SK-N-SH (cell line): ENCODE measurements around the gene KBTBD3. TPM values are rescaled to one million over a fixed set of nuclear protein-coding genes. Genes with fewer than 3 reads are reported as not detected.

ENCODE experiments used
- CTCF ChIA-PET: fragments of 300-600, 350-600 bp; formaldehyde crosslinking; extraction: SDS; loops from one replicate; lab custom pipeline; 2021; lab: Yijun Ruan, JAX
- POLR2A ChIA-PET: fragments of 350-600 bp; sonication (Branson Sonifier 250); formaldehyde crosslinking; extraction: SDS; loops from one replicate; lab custom pipeline; 2020; ENCODE audit warnings: antibody characterized with exemption, inconsistent platforms; lab: Yijun Ruan, JAX
- DNase-seq: peaks from one replicate; pipeline ENCODE4 v3.0.0; 2012
- H2AFZ ChIP-seq: fragments of 200-600 bp; sonication (generic); 2 replicates; pipeline ENCODE4 v1.8.1; 2016; ENCODE audit warnings: antibody characterized with exemption, mild to moderate bottlenecking, low read depth
- H3F3A ChIP-seq: fragments of 200-600 bp; sonication (generic); replicated peaks from 2 replicates; pipeline ENCODE3; 2016; ENCODE audit warnings: antibody characterized with exemption, mild to moderate bottlenecking; ENCODE audit not compliant: insufficient read depth
- H3K27ac ChIP-seq, 2 experiments: fragments of 200-500 bp in 1 of 2; fragments of 200-600 bp in 1 of 2; sonication (Bioruptor generic) in 1 of 2; sonication (generic), shearing (Covaris generic) in 1 of 2; 2 replicates each; pipeline versions ENCODE4 v1.5.1 to v1.6.1; 2014 to 2016; ENCODE audit warnings: low read depth in 2 of 2, inconsistent platforms in 1 of 2, low read length in 1 of 2, mild to moderate bottlenecking in 1 of 2, mixed read lengths in 1 of 2
- H3K27me3 ChIP-seq: fragments of 200-600 bp; sonication (generic), shearing (Covaris generic); 2 replicates; pipeline ENCODE4 v1.6.1; 2016; ENCODE audit warnings: mixed run types; ENCODE audit not compliant: insufficient read depth
- H3K36me3 ChIP-seq, 2 experiments: fragments of 200-500 bp in 1 of 2; fragments of 200-600 bp in 1 of 2; sonication (Bioruptor generic) in 1 of 2; sonication (generic) in 1 of 2; replicated peaks in 1 of 2; 2 replicates each; pipeline versions ENCODE3 to v1.5.1; 2014 to 2016; ENCODE audit warnings: low read length in 1 of 2, mild to moderate bottlenecking in 1 of 2; ENCODE audit not compliant: insufficient read depth in 2 of 2, control insufficient read depth in 1 of 2
- H3K4me1 ChIP-seq, 2 experiments: fragments of 200-500 bp in 1 of 2; fragments of 200-600 bp in 1 of 2; sonication (Bioruptor generic) in 1 of 2; sonication (generic), shearing (Covaris generic) in 1 of 2; 2 replicates each; pipeline versions ENCODE4 v1.5.1 to v1.6.1; 2014 to 2016; ENCODE audit warnings: low read depth in 1 of 2, low read length in 1 of 2, mixed run types in 1 of 2; ENCODE audit not compliant: insufficient read depth in 2 of 2, control insufficient read depth in 1 of 2
- H3K4me2 ChIP-seq: fragments of 200-600 bp; sonication (generic), shearing (Covaris generic); 2 replicates; pipeline ENCODE4 v1.6.1; 2017; ENCODE audit warnings: mixed run types
- H3K4me3 ChIP-seq, 2 experiments: fragments of 200-500 bp in 1 of 2; fragments of 200-600 bp in 1 of 2; sonication (Bioruptor generic) in 1 of 2; sonication (generic), shearing (Covaris generic) in 1 of 2; 2 replicates each; pipeline versions ENCODE4 v1.5.1 to v1.8.1; 2014 to 2016; ENCODE audit warnings: low read depth in 2 of 2, inconsistent platforms in 1 of 2, low read length in 1 of 2, mild to moderate bottlenecking in 1 of 2, mixed read lengths in 1 of 2, moderate library complexity in 1 of 2
- H3K79me2 ChIP-seq: fragments of 200-600 bp; sonication (generic); 2 replicates; pipeline ENCODE4 v1.8.1; 2017; ENCODE audit warnings: mild to moderate bottlenecking; ENCODE audit not compliant: insufficient read depth
- H3K9ac ChIP-seq: fragments of 200-600 bp; sonication (generic); 2 replicates; pipeline ENCODE4 v1.6.1; 2017; ENCODE audit warnings: mixed run types
- H3K9me2 ChIP-seq: fragments of 200-600 bp; sonication (generic); 2 replicates; pipeline ENCODE4 v1.6.1; 2017; ENCODE audit warnings: mixed run types
- H3K9me3 ChIP-seq: fragments of 200-600 bp; sonication (generic); 2 replicates; pipeline ENCODE4 v1.6.1; 2017; ENCODE audit warnings: mixed run types, mild to moderate bottlenecking, moderate library complexity
- H4K20me1 ChIP-seq: fragments of 200-600 bp; sonication (generic); 2 replicates; pipeline ENCODE4 v1.6.1; 2017; ENCODE audit warnings: mild to moderate bottlenecking, mixed run types; ENCODE audit not compliant: insufficient read depth
- EZH2phosphoT487 ChIP-seq: fragments of 200-600 bp; sonication (generic); IDR thresholded peaks from 2 replicates; pipeline ENCODE4 v1.6.1; 2017; ENCODE audit warnings: low read depth, mixed run types, mild to moderate bottlenecking, antibody characterized with exemption, moderate library complexity, borderline replicate concordance
- FOSL2 ChIP-seq: IDR thresholded peaks from 2 replicates; pipeline ENCODE4 v1.4.0; 2012; ENCODE audit warnings: low read depth, mild to moderate bottlenecking, moderate library complexity, borderline replicate concordance
- FOXJ3 ChIP-seq: sonication (generic); formaldehyde crosslinking; IDR thresholded peaks from 2 replicates; pipeline ENCODE4 v1.5.1; 2020; ENCODE audit warnings: mild to moderate bottlenecking, missing genetic modification reagents
- FOXM1 ChIP-seq: IDR thresholded peaks from 2 replicates; pipeline ENCODE4 v1.4.0; 2012; ENCODE audit warnings: low read depth, mild to moderate bottlenecking
- GABPA ChIP-seq: IDR thresholded peaks from 2 replicates; pipeline ENCODE4 v1.4.0; 2012; ENCODE audit warnings: low read depth, mild to moderate bottlenecking
- MEF2A ChIP-seq: IDR thresholded peaks from 2 replicates; pipeline ENCODE4 v1.4.0; 2012; ENCODE audit warnings: low read depth, borderline replicate concordance
- MXI1 ChIP-seq: IDR thresholded peaks from 2 replicates; pipeline ENCODE4 v1.6.1; 2012; ENCODE audit warnings: mild to moderate bottlenecking, low read depth, low read length, improper control_type of control experiment
- NFIC ChIP-seq: IDR thresholded peaks from 2 replicates; pipeline ENCODE4 v1.4.0; 2012; ENCODE audit warnings: borderline replicate concordance
- RFX5 ChIP-seq: IDR thresholded peaks from 2 replicates; pipeline ENCODE4 v1.6.1; 2012; ENCODE audit warnings: mild to moderate bottlenecking, improper control_type of control experiment, low read length
- TCF12 ChIP-seq: IDR thresholded peaks from 2 replicates; pipeline ENCODE4 v1.4.0; 2012
- TEAD4 ChIP-seq: IDR thresholded peaks from 2 replicates; pipeline ENCODE4 v1.4.0; 2012; ENCODE audit warnings: mild to moderate bottlenecking, borderline replicate concordance; ENCODE audit not compliant: insufficient read depth
- WGBS: methylation state at CpG from one replicate; pipeline ENCODE4 v1.1.6; 2017; ENCODE audit warnings: low lambda C conversion rate; 5-methylcytosine and 5-hydroxymethylcytosine counted together
- polyA plus RNA-seq, 3 experiments: library from polyadenylated mRNA; depleted of rRNA; stranded (reverse); fragments of >200 nt; gene quantifications; 2 replicates each; pipeline ENCODE4 v1.2.3, GENCODE V29; 2012
- TF ChIP-seq, protein P1 (sequence below): IDR thresholded peaks from 2 replicates; pipeline ENCODE4 v1.4.0; 2012; ENCODE audit warnings: low read depth, borderline replicate concordance
- TF ChIP-seq, protein P2 (sequence below): fragments of 200-600 bp; sonication (generic); IDR thresholded peaks from 2 replicates; pipeline ENCODE4 v1.6.1; 2017; ENCODE audit warnings: antibody characterized with exemption, mild to moderate bottlenecking, moderate library complexity
- TF ChIP-seq, protein P3 (sequence below): fragments of 150-350 bp; IDR thresholded peaks from 2 replicates; pipeline ENCODE4 v1.6.1; 2016; ENCODE audit warnings: mild to moderate bottlenecking, low read depth, low read length
- TF ChIP-seq, protein P4 (sequence below): IDR thresholded peaks from 2 replicates; pipeline ENCODE4; 2012
- TF ChIP-seq, protein P5 (sequence below): IDR thresholded peaks from 2 replicates; pipeline ENCODE4 v1.4.0; 2012; ENCODE audit warnings: low read depth

Gene KBTBD3
- polyA plus RNA-seq, 1 of the 3 experiments (the other 2 are of a cell fraction) = 1.9 TPM

DNA sequence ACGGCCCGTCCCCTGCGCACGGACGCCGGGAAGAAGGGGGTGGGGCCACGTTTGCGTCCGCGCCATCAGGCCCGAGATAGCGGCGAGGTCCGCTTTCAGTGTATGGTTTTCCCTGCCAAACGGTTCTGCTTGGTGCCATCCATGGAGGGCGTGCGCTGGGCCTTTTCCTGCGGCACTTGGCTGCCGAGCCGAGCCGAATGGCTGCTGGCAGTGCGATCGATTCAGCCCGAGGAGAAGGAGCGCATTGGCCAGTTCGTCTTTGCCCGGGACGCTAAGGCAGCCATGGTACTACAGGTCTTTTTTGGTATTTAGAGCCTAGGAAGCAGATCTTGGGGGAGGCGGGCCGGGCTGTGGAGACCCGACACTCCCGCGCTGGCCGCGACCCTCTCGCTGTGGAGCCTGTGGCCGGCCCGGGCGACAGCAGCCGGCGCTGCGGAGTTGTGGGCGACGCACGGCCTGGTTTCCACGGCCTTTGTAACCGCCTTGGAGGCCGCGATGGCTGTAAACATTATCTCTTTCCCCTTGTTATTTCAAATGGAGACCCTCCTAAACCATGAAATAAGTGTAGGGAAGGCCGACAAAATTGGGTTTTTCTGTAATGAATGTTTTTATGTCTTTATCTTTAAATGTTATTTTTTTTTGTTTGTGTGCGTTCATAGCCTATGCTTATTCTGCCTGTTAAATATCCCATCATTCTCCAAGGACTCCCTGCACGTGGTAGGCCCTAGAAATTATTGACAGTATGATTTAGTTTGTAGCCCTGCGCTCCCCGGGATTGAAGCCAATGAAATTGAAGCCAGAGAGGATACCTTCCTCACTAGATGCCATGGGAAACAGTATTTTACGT is 685 bp upstream of the KBTBD3 start, which contains the start of gene AASDHPPT (continued):
- TF ChIP-seq, protein P1, sequence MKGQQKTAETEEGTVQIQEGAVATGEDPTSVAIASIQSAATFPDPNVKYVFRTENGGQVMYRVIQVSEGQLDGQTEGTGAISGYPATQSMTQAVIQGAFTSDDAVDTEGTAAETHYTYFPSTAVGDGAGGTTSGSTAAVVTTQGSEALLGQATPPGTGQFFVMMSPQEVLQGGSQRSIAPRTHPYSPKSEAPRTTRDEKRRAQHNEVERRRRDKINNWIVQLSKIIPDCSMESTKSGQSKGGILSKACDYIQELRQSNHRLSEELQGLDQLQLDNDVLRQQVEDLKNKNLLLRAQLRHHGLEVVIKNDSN = 0 out of 2 replicates have a peak, but pooled peaks have one; percentile 8
- no peak for TF ChIP-seq TEAD4
- TF ChIP-seq TCF12 = no peak
- TF ChIP-seq NFIC = no peak
- TF ChIP-seq MXI1 = peak; percentile 97
- TF ChIP-seq, protein P2, sequence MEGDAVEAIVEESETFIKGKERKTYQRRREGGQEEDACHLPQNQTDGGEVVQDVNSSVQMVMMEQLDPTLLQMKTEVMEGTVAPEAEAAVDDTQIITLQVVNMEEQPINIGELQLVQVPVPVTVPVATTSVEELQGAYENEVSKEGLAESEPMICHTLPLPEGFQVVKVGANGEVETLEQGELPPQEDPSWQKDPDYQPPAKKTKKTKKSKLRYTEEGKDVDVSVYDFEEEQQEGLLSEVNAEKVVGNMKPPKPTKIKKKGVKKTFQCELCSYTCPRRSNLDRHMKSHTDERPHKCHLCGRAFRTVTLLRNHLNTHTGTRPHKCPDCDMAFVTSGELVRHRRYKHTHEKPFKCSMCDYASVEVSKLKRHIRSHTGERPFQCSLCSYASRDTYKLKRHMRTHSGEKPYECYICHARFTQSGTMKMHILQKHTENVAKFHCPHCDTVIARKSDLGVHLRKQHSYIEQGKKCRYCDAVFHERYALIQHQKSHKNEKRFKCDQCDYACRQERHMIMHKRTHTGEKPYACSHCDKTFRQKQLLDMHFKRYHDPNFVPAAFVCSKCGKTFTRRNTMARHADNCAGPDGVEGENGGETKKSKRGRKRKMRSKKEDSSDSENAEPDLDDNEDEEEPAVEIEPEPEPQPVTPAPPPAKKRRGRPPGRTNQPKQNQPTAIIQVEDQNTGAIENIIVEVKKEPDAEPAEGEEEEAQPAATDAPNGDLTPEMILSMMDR = no peak
- no peak for TF ChIP-seq FOXM1
- TF ChIP-seq RFX5 = no peak
- TF ChIP-seq, protein P3, sequence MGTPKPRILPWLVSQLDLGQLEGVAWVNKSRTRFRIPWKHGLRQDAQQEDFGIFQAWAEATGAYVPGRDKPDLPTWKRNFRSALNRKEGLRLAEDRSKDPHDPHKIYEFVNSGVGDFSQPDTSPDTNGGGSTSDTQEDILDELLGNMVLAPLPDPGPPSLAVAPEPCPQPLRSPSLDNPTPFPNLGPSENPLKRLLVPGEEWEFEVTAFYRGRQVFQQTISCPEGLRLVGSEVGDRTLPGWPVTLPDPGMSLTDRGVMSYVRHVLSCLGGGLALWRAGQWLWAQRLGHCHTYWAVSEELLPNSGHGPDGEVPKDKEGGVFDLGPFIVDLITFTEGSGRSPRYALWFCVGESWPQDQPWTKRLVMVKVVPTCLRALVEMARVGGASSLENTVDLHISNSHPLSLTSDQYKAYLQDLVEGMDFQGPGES = no peak
- no peak for TF ChIP-seq EZH2phosphoT487
- no peak for TF ChIP-seq FOSL2
- TF ChIP-seq, protein P4, sequence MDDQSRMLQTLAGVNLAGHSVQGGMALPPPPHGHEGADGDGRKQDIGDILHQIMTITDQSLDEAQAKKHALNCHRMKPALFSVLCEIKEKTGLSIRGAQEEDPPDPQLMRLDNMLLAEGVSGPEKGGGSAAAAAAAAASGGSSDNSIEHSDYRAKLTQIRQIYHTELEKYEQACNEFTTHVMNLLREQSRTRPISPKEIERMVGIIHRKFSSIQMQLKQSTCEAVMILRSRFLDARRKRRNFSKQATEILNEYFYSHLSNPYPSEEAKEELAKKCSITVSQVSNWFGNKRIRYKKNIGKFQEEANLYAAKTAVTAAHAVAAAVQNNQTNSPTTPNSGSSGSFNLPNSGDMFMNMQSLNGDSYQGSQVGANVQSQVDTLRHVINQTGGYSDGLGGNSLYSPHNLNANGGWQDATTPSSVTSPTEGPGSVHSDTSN = no peak
- no peak for TF ChIP-seq MEF2A

DNA sequence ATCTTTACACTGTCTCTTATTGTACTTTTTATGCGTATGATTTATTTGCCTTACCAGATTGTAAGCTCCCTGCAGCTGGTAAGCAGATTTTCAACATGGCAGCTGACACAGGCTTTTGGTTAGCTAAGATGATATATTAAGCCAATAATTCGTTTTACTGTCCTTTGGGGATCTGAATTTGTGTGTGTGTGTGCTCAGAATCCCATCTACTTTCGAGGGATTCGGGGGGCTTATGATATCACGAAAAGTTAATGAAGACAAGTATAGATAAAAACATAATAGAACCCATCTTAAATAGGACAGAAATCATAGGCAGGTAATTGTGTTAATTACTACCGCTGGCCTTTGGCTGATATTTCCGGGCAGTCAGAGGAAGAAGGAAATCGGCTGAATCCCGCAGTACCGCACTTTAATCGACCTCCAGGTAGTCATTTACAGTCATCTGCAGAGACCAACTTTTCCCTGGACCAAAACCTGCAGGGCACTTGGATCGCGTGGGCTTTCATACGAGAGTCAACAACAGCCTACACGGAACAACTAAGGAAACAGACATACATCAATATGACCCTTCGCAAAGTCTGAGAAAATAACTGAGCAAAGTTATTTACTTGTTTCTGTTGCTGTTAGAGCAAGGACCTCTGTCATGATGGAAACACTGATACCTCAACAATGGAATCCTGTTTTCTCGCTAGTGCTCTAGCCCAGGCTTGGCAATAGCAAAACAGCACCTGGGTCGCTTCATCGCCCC is 802 bp downstream of the KBTBD3 start:
- DNase-seq = no peak
- ChIA-PET POLR2A (no interaction called here), CTCF (interaction anchor here (0.6 to 1.3 kb wide), 9 partner anchors 8 to 213 kb away, joined by 3 to 5 read pairs (median 3); no protein-coding TSS in a partner anchor)

More for the DNA sequence above, 802 bp downstream of the KBTBD3 start:
- 10% methylated on average over 19 of the region's 19 CpGs for WGBS
- peak overlapping the region; percentile 92 to 97 for H3K4me3 ChIP-seq
- H2AFZ ChIP-seq = peak overlapping the region; percentile 97
- no peaks in the 10 kb centered on the region for H3K27me3 ChIP-seq
- TF ChIP-seq, protein P5, sequence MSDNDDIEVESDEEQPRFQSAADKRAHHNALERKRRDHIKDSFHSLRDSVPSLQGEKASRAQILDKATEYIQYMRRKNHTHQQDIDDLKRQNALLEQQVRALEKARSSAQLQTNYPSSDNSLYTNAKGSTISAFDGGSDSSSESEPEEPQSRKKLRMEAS = no peak
- TF ChIP-seq GABPA = peak; percentile 9; the same call in 1 of the 2 replicates
- TF ChIP-seq FOXJ3 = peak; percentile 61; the same call in 1 of the 2 replicates
- H3K27ac ChIP-seq = peak overlapping the region; percentile 49 to 95; a peak in 3 of 4 replicates
- H4K20me1 ChIP-seq = peaks cover 7% of the 10 kb centered on the region
- H3K9me2 ChIP-seq = no peaks in the 10 kb centered on the region
- peaks cover 8 to 11% of the 10 kb centered on the region in 2 experiments; a peak in 3 of 4 replicates for H3K4me1 ChIP-seq
- H3K9ac ChIP-seq = peak overlapping the region; percentile 72
- H3K4me2 ChIP-seq = peak overlapping the region; percentile 92
- H3K79me2 ChIP-seq = peaks cover 34% of the 10 kb centered on the region
- H3F3A ChIP-seq = no peaks in the 10 kb centered on the region
- H3K36me3 ChIP-seq = peaks cover 19 to 21% of the 10 kb centered on the region in 2 experiments
- H3K9me3 ChIP-seq = no peaks in the 10 kb centered on the region
